Mammary epithelial cell (primary cell): Measurements from ENCODE around the gene LRRC28.

Experiments used
- CTCF ChIP-seq, 2 donors: IDR thresholded peaks in 1 of 2; conservative IDR thresholded peaks in 1 of 2; 2 replicates each; pipeline ENCODE4 v1.5.1; 2011 to 2012; ENCODE audit warnings: inconsistent platforms in 2 of 2, low read length in 2 of 2, mild to moderate bottlenecking in 2 of 2, control low read depth in 1 of 2, low read depth in 1 of 2; ENCODE audit not compliant: insufficient read depth in 1 of 2; ENCODE audit errors: extremely low read depth in 1 of 2
- EZH2 ChIP-seq: IDR thresholded peaks from 2 replicates; pipeline ENCODE4 v1.6.1; 2012; ENCODE audit warnings: low read length, inconsistent platforms, borderline replicate concordance

GRCh38 chr15:99275061-99275460 is 23.8 kb downstream of the LRRC28 start:
- TF ChIP-seq CTCF (conservative IDR thresholded peaks at IDR 0.05 in 1 of 2, IDR thresholded peaks at IDR 0.05 in 1 of 2; ENCODE audit: extremely low read depth in 1 of 2, insufficient read depth in 1 of 2, low read depth in 1 of 2, low read length in 2 of 2) (no peak), EZH2 (no peak)
